DND-41 (cell line): ENCODE data around the gene MPST.

Experiments
- ATAC-seq: fragments of 200-7000 bp; cut with Tn5 transposase; 3 replicates; pipeline ENCODE4 v1.9.1; 2021; ENCODE audit warnings: low read depth; ENCODE audit not compliant: insufficient read depth
- DNase-seq: peaks from one replicate; pipeline ENCODE4 v3.0.0-alpha.2; 2020
- H2AFZ ChIP-seq: 2 replicates; pipeline ENCODE4 v1.6.0; 2012; ENCODE audit warnings: low read depth, low read length
- H3K27ac ChIP-seq: 2 replicates; pipeline ENCODE4 v1.5.1; 2012; ENCODE audit warnings: low read length, inconsistent platforms
- H3K27me3 ChIP-seq: fragments of 200-600 bp; sonication (generic); 2 replicates; pipeline ENCODE4 v1.6.0; 2012; ENCODE audit warnings: low read length, mild to moderate bottlenecking, inconsistent platforms; ENCODE audit not compliant: insufficient read depth, poor library complexity
- H3K36me3 ChIP-seq: 2 replicates; pipeline ENCODE4 v1.5.1; 2012; ENCODE audit warnings: low read length, inconsistent platforms; ENCODE audit not compliant: insufficient read depth
- H3K4me1 ChIP-seq: 2 replicates; pipeline ENCODE4 v1.5.1; 2012; ENCODE audit warnings: mild to moderate bottlenecking, low read length; ENCODE audit not compliant: insufficient read depth
- H3K4me2 ChIP-seq: 2 replicates; pipeline ENCODE4 v1.6.0; 2012; ENCODE audit warnings: mild to moderate bottlenecking, moderate library complexity, low read length, inconsistent platforms; ENCODE audit not compliant: insufficient read depth
- H3K4me3 ChIP-seq, 2 experiments: fragments of 200-600 bp in 1 of 2; shearing (Covaris generic) in 1 of 2; 2 replicates each; pipeline ENCODE4 v1.5.1; 2012 to 2016; ENCODE audit warnings: inconsistent platforms in 2 of 2, low read length in 2 of 2, mild to moderate bottlenecking in 2 of 2, low read depth in 1 of 2, moderate library complexity in 1 of 2
- H3K79me2 ChIP-seq: 2 replicates; pipeline ENCODE4 v1.6.0; 2012; ENCODE audit warnings: low read length, inconsistent platforms; ENCODE audit not compliant: insufficient read depth
- H3K9ac ChIP-seq: 2 replicates; pipeline ENCODE4 v1.6.0; 2012; ENCODE audit warnings: low read depth, mild to moderate bottlenecking, inconsistent platforms, low read length, moderate library complexity
- H3K9me3 ChIP-seq: 2 replicates; pipeline ENCODE4 v1.5.1; 2012; ENCODE audit warnings: low read length, moderate library complexity, mild to moderate bottlenecking, inconsistent platforms; ENCODE audit not compliant: insufficient read depth, severe bottlenecking
- H4K20me1 ChIP-seq: 2 replicates; pipeline ENCODE4 v1.6.0; 2012; ENCODE audit warnings: low read length; ENCODE audit not compliant: insufficient read depth
- CTCF ChIP-seq: IDR thresholded peaks from 2 replicates; pipeline ENCODE4 v1.5.1; 2012; ENCODE audit warnings: borderline replicate concordance, low read length, moderate library complexity, mild to moderate bottlenecking; ENCODE audit not compliant: poor library complexity, severe bottlenecking; ENCODE audit errors: extremely low read depth
- EZH2 ChIP-seq: IDR thresholded peaks from 3 replicates; pipeline ENCODE4 v1.6.1; 2012; ENCODE audit warnings: borderline replicate concordance, low read depth, mild to moderate bottlenecking, moderate library complexity, low read length, inconsistent platforms; ENCODE audit not compliant: severe bottlenecking

Gene MPST

GRCh38 chr22:37012956-37013355 lies 6.6 kb upstream of the MPST start:
- no peak for DNase-seq
- ATAC-seq, result no peak
- TF ChIP-seq EZH2 (no peak), CTCF (no peak)
- Histone ChIP-seq H3K36me3 (no peaks in the 10 kb centered on the region), H3K9ac (no peak overlapping the region), H2AFZ (no peak overlapping the region), H3K9me3 (no peaks in the 10 kb centered on the region), H3K27ac (no peak overlapping the region), H3K27me3 (peaks cover 4% of the 10 kb centered on the region), H3K79me2 (no peaks in the 10 kb centered on the region), H3K4me2 (no peak overlapping the region), H3K4me3 (no peak overlapping the region), H4K20me1 (0 out of 2 replicates have a peak, but pooled peaks cover 6% of the 10 kb centered on the region), H3K4me1 (no peaks in the 10 kb centered on the region)

GRCh38 chr22:37014415-37014806 lies 5.1 kb upstream of the MPST start:
- H3K9me3 ChIP-seq, result no peaks in the 10 kb centered on the region
- no peak overlapping the region for H3K4me3 ChIP-seq
- no peak overlapping the region for H3K9ac ChIP-seq
- no peaks in the 10 kb centered on the region for H3K27me3 ChIP-seq
- TF ChIP-seq CTCF, result no peak
- no peak for TF ChIP-seq EZH2
- no peak overlapping the region for H3K4me2 ChIP-seq
- H2AFZ ChIP-seq, result no peak overlapping the region
- H3K79me2 ChIP-seq, result no peaks in the 10 kb centered on the region
- no peak overlapping the region for H3K27ac ChIP-seq
- DNase-seq (no peak), ATAC-seq (no peak)
- no peaks in the 10 kb centered on the region for H3K36me3 ChIP-seq
- H4K20me1 ChIP-seq, result 0 out of 2 replicates have a peak, but pooled peaks cover 6% of the 10 kb centered on the region
- no peaks in the 10 kb centered on the region for H3K4me1 ChIP-seq

DNA sequence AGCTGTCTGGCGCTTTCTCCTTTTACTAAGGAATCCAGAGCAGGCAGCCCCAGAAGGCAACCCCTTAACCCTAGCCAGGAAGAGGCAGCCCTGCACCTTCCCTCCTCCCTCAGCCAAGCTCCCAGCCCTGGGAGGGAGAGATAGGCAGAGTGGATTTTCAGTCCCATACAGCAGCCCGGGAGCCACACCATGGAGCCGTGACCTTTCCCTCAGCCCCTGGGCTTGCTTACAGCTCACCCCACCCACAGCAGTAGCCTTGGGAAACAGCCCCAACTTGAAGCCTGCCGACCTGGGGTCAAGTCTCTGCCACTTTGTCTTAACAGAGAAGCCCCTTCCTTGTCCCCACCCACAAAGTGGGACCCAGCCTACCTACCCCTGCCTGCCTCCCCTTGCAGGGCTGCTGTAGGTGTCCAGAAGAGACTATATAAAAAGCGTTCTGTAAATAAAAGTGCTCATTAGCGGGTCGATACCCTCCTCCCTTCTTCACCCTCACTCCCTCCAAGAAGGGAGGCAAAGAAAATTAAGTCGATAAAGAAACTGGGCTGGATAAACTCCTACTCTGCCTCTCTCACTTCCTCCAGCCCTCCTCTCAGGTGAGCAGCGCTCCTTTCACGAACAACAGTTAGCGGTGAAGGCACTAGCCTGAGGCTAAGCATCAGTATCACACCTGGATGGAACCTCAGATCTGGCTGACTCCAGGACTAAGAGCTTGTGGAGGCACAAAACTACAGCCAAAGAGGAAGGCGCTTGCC lies 4.5 kb upstream of the MPST start:
- H4K20me1 ChIP-seq, result 0 out of 2 replicates have a peak, but pooled peaks cover 6% of the 10 kb centered on the region
- no peak overlapping the region for H2AFZ ChIP-seq
- no peaks in the 10 kb centered on the region for H3K4me1 ChIP-seq
- H3K27ac ChIP-seq, result no peak overlapping the region
- no peaks in the 10 kb centered on the region for H3K79me2 ChIP-seq
- H3K4me3 ChIP-seq, result no peak overlapping the region
- H3K36me3 ChIP-seq, result no peaks in the 10 kb centered on the region
- no peak overlapping the region for H3K9ac ChIP-seq
- TF ChIP-seq CTCF (no peak), EZH2 (no peak)
- no peaks in the 10 kb centered on the region for H3K9me3 ChIP-seq
- ATAC-seq, result no peak
- H3K27me3 ChIP-seq, result peaks cover 3% of the 10 kb centered on the region
- no peak for DNase-seq
- no peak overlapping the region for H3K4me2 ChIP-seq
